Measurements from ENCODE around the gene CIC. TPM values are rescaled to one million over a fixed set of nuclear protein-coding genes. Genes with fewer than 3 reads are reported as not detected.

Gene CIC
- total and polyA plus RNA-seq, 8 donors = 37.2 to 76.1 (median 55.6) TPM

GRCh38 chr19:42287017-42287826 is 18.2 kb downstream of the CIC start:
- H3K36me3 ChIP-seq = peaks cover 0 to 55% of the 10 kb centered on the region in 2 donors
- H3K27ac ChIP-seq = peak overlapping the region in 1 of 2 donors; percentile 77
- no peak for TF ChIP-seq CTCF (IDR thresholded peaks at IDR 0.05)
- intact Hi-C loops (cut with DNase I) = loop anchor here in 1 of 2 donors (5.0 kb wide), 1 partner anchor 35 kb away; no protein-coding TSS in a partner anchor
- no peak overlapping the region for H3K4me3 ChIP-seq
- no peak for ATAC-seq
- H3K4me1 ChIP-seq = peaks cover 27 to 36% of the 10 kb centered on the region in 2 donors
- H3K9me3 ChIP-seq = no peaks in the 10 kb centered on the region
- no peak for DNase-seq
- H3K27me3 ChIP-seq = no peaks in the 10 kb centered on the region

DNA sequence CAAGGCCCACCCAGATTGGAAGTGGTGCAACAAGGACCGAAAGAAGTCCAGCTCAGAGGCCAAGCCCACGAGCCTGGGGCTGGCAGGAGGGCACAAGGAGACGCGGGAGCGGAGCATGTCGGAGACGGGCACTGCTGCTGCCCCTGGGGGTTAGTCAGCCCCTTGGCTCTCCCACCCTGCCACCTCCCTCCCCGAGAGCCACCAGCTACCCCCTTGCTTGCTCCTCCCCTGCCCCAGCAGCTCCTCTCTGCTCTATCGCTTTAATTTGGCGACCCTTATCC is 18.7 kb downstream of the CIC start:
- Histone ChIP-seq H3K4me3 (no peak overlapping the region), H3K9me3 (no peaks in the 10 kb centered on the region), H3K4me1 (peaks cover 24 to 31% of the 10 kb centered on the region in 2 donors), H3K27me3 (no peaks in the 10 kb centered on the region), H3K27ac (no peak overlapping the region), H3K36me3 (peaks cover 0 to 61% of the 10 kb centered on the region in 2 donors)
- DNase-seq = no peak
- intact Hi-C loops (cut with DNase I) = loop anchor here in 1 of 2 donors (5.0 kb wide), 1 partner anchor 35 kb away; no protein-coding TSS in a partner anchor
- no peak for TF ChIP-seq CTCF (IDR thresholded peaks at IDR 0.05)
- ATAC-seq = no peak

DNA sequence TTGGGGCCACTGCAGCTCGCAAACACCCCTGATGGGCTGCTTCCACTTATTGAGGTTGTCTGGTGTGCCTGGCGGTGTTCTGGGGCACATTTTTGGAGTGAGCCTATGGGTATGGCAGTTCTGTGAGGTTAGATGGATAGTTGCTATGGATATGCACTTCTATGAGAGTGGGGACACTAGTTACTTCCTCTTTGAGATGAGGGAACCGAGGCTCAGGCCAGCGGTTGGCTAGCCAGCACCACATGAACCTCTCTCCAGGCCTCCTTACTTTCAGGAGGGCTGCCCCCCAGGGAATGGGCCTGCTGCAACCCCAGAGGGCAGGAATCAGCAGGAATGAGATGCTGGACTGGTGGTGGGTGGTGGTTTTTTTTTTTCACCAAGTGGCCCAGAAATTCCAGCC is 19.3 kb downstream of the CIC start:
- no peak for TF ChIP-seq CTCF (IDR thresholded peaks at IDR 0.05)
- DNase-seq = no peak
- H3K27me3 ChIP-seq = no peaks in the 10 kb centered on the region
- ATAC-seq = no peak
- peaks cover 0 to 67% of the 10 kb centered on the region in 2 donors for H3K36me3 ChIP-seq
- H3K27ac ChIP-seq = peak overlapping the region in 1 of 2 donors; percentile 33
- intact Hi-C loops (cut with DNase I) = loop anchor here in 1 of 2 donors (5.0 kb wide), 1 partner anchor 36 kb away; no protein-coding TSS in a partner anchor
- H3K4me3 ChIP-seq = no peak overlapping the region
- no peaks in the 10 kb centered on the region for H3K9me3 ChIP-seq
- peaks cover 17 to 25% of the 10 kb centered on the region in 2 donors for H3K4me1 ChIP-seq

- H3K9me3 ChIP-seq = no peaks in the 10 kb centered on the region
- no peak overlapping the region for H3K4me3 ChIP-seq
- no peak overlapping the region for H3K27ac ChIP-seq
- peaks cover 0 to 73% of the 10 kb centered on the region in 2 donors for H3K36me3 ChIP-seq
- H3K27me3 ChIP-seq = no peaks in the 10 kb centered on the region
- no peak for TF ChIP-seq CTCF (IDR thresholded peaks at IDR 0.05)
- ATAC-seq (no peak), DNase-seq (no peak)
- intact Hi-C loops (cut with DNase I) = loop anchor here in 1 of 2 donors (5.0 kb wide), 1 partner anchor 37 kb away; no protein-coding TSS in a partner anchor
- peaks cover 16 to 23% of the 10 kb centered on the region in 2 donors for H3K4me1 ChIP-seq
These were observed 20.0 kb downstream of the CIC start for GRCh38 chr19:42288881-42289555.

GRCh38 chr19:42289556-42290041 is 20.5 kb downstream of the CIC start:
- no peaks in the 10 kb centered on the region for H3K9me3 ChIP-seq
- H3K4me1 ChIP-seq = peaks cover 16 to 22% of the 10 kb centered on the region in 2 donors
- ATAC-seq (no peak), DNase-seq (peak in 1 of 4 donors; percentile 57)
- H3K36me3 ChIP-seq = peaks cover 0 to 79% of the 10 kb centered on the region in 2 donors
- intact Hi-C loops (cut with DNase I) = loop anchor here in 1 of 2 donors (5.0 kb wide), 1 partner anchor 37 kb away; no protein-coding TSS in a partner anchor
- H3K4me3 ChIP-seq = no peak overlapping the region
- no peaks in the 10 kb centered on the region for H3K27me3 ChIP-seq
- no peak overlapping the region for H3K27ac ChIP-seq
- no peak for TF ChIP-seq CTCF (IDR thresholded peaks at IDR 0.05)

Measured in left lung (tissue), 10 donors.